GM12891 (cell line): Measurements from ENCODE around the gene EML1.

Experiments
- POLR2A ChIP-seq: IDR thresholded peaks from 2 replicates; pipeline ENCODE4 v1.6.1; 2011; ENCODE audit warnings: low read depth, low read length, control low read depth
- POLR2AphosphoS5 ChIP-seq: IDR thresholded peaks from 2 replicates; pipeline ENCODE4 v1.6.1; 2011; ENCODE audit warnings: low read depth, low read length, control low read depth
- SPI1 ChIP-seq: IDR thresholded peaks from 2 replicates; pipeline ENCODE4 v1.6.1; 2011; ENCODE audit warnings: low read depth, low read length, control low read depth
- TAF1 ChIP-seq: IDR thresholded peaks from 2 replicates; pipeline ENCODE4 v1.6.1; 2011; ENCODE audit warnings: low read depth, low read length, control low read depth

DNA sequence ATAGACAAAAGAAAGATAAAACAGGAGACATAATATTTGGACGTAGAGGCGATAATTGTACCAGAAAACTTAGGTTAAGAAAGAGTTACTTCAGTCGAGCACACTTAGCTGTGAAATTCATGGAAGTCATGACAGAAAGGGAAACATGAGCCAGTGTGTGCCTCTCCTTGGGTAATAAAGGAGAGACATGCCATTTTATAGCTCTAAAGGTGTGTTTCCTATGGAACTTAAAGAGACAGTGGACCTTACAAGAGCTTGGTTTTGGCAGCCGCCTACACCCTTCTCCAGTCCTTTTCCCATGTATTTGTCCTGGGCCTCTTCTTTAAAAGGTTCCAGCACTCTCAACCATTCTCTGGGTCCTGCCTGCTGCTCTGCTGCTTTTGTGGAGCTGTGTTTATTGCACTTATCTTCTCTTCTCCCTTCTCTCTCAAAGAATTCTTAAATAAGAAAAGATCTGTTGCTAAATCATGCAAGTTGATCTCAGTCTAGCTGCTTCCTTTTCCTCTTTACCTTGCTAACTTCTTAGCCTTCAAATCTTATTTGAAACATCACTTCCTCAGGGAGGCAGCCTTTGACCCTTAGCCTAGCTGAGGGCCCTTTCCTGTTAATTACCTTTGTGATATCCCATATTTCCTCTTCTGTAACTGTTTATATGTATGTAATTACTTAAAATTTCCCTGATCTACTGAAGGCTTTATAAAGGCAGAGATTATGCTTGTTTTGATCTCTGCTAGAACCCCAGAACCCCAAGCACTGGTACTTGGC, 190.2 kb downstream of the EML1 start:
- no peak for TF ChIP-seq TAF1
- TF ChIP-seq POLR2A: no peak
- TF ChIP-seq POLR2AphosphoS5: no peak
- no peak for TF ChIP-seq SPI1
